SK-N-MC (cell line): Measurements from ENCODE around the gene OR7A17.

Experiments used
- DNase-seq: peaks from one replicate; pipeline ENCODE4 v3.0.0-alpha.2; 2011; ENCODE audit warnings: low read depth, low spot score
- H3K27ac ChIP-seq: fragments of 200-600 bp; sonication (generic); 2 replicates; pipeline ENCODE4 v1.5.1; 2016; ENCODE audit warnings: mixed run types
- H3K36me3 ChIP-seq: fragments of 200-600 bp; sonication (generic); 2 replicates; pipeline ENCODE4 v1.6.1; 2017; ENCODE audit warnings: antibody characterized with exemption, low read length, mixed read lengths; ENCODE audit not compliant: insufficient read depth
- H3K4me3 ChIP-seq: fragments of 200-600 bp; sonication (generic); 2 replicates; pipeline ENCODE4 v1.5.1; 2016
- H3K9ac ChIP-seq: fragments of 200-600 bp; sonication (generic); 2 replicates; pipeline ENCODE4 v1.8.0; 2017; ENCODE audit warnings: mixed run types, mixed read lengths; ENCODE audit not compliant: insufficient read length
- H3K9me3 ChIP-seq: fragments of 200-600 bp; sonication (generic); 2 replicates; pipeline ENCODE4 v1.6.1; 2017; ENCODE audit warnings: low read depth, mild to moderate bottlenecking, antibody characterized with exemption, low read length, moderate library complexity, mixed read lengths
- EZH2 ChIP-seq: fragments of 200-600 bp; sonication (generic); IDR thresholded peaks from one replicate; pipeline ENCODE4 v1.6.1; 2017; ENCODE audit warnings: antibody characterized with exemption
- FOXP2 ChIP-seq: optimal IDR thresholded peaks from 2 replicates; pipeline ENCODE3; 2011; ENCODE audit warnings: mild to moderate bottlenecking, moderate library complexity; ENCODE audit not compliant: insufficient read depth; ENCODE audit errors: extremely low read length, control extremely low read depth
- POLR2AphosphoS5 ChIP-seq: IDR thresholded peaks from 2 replicates; pipeline ENCODE4 v1.6.1; 2012; ENCODE audit warnings: mild to moderate bottlenecking, low read depth, low read length, borderline replicate concordance

The OR7A17 gene

GRCh38 chr19:14871619-14872230 is 14.2 kb downstream of the OR7A17 start:
- no peaks in the 10 kb centered on the region for H3K9me3 ChIP-seq
- peak; percentile 16 for DNase-seq
- no peak overlapping the region for H3K27ac ChIP-seq
- no peaks in the 10 kb centered on the region for H3K36me3 ChIP-seq
- H3K4me3 ChIP-seq = no peak overlapping the region
- TF ChIP-seq POLR2AphosphoS5 (no peak), EZH2 (no peak), FOXP2 (no peak)
- H3K9ac ChIP-seq = no peak overlapping the region

- TF ChIP-seq POLR2AphosphoS5 (no peak), FOXP2 (no peak), EZH2 (no peak)
- H3K9me3 ChIP-seq = no peaks in the 10 kb centered on the region
- H3K9ac ChIP-seq = no peak overlapping the region
- no peaks in the 10 kb centered on the region for H3K36me3 ChIP-seq
- DNase-seq = no peak
- no peak overlapping the region for H3K4me3 ChIP-seq
- no peak overlapping the region for H3K27ac ChIP-seq
Measured at GRCh38 chr19:14868497-14868896, 17.4 kb downstream of the OR7A17 start.

GRCh38 chr19:14848822-14849221 is 37.1 kb downstream of the OR7A17 start, which contains the start of gene OR7A10:
Gene OR7A10, minus strand, starts transcription at chr19:14848922. Its CDS starts 7,045 bp downstream, at chr19:14841877.
- no peak within 1 kb of the TSS for H3K4me3 ChIP-seq
- no peaks in the 10 kb centered on the region for H3K36me3 ChIP-seq
- no peak within 1 kb of the TSS for H3K9ac ChIP-seq
- no peak for DNase-seq
- TF ChIP-seq EZH2 (no peak), FOXP2 (no peak), POLR2AphosphoS5 (no peak)
- no peaks in the 10 kb centered on the region for H3K9me3 ChIP-seq
- no peak within 1 kb of the TSS for H3K27ac ChIP-seq

- Histone ChIP-seq H3K9me3 (peaks cover 3% of the 10 kb centered on the region; the same call in 1 of the 2 replicates), H3K4me3 (peak overlapping the region; percentile 58), H3K36me3 (no peaks in the 10 kb centered on the region), H3K27ac (peak overlapping the region; percentile 71), H3K9ac (no peak overlapping the region)
- DNase-seq = no peak
- TF ChIP-seq EZH2 (no peak), POLR2AphosphoS5 (no peak), FOXP2 (no peak)
Measured at GRCh38 chr19:14843578-14843977, 42.4 kb downstream of the OR7A17 start.

- peaks cover 3% of the 10 kb centered on the region; the same call in 1 of the 2 replicates for H3K9me3 ChIP-seq
- DNase-seq = no peak
- H3K27ac ChIP-seq = peak overlapping the region; percentile 71
- H3K36me3 ChIP-seq = no peaks in the 10 kb centered on the region
- H3K9ac ChIP-seq = no peak overlapping the region
- TF ChIP-seq FOXP2 (no peak), EZH2 (no peak), POLR2AphosphoS5 (no peak)
- peak overlapping the region; percentile 58 for H3K4me3 ChIP-seq
Measured at GRCh38 chr19:14843169-14843568, 42.8 kb downstream of the OR7A17 start.

GRCh38 chr19:14840206-14840605 is 45.7 kb downstream of the OR7A17 start:
- Histone ChIP-seq H3K36me3 (no peaks in the 10 kb centered on the region), H3K9ac (no peak overlapping the region), H3K27ac (no peak overlapping the region), H3K4me3 (no peak overlapping the region), H3K9me3 (peaks cover 3% of the 10 kb centered on the region; the same call in 1 of the 2 replicates)
- TF ChIP-seq FOXP2 = no peak
- no peak for TF ChIP-seq POLR2AphosphoS5
- no peak for TF ChIP-seq EZH2
- DNase-seq = no peak

GRCh38 chr19:14837391-14837790 is 48.5 kb downstream of the OR7A17 start:
- Histone ChIP-seq H3K36me3 (no peaks in the 10 kb centered on the region), H3K4me3 (no peak overlapping the region), H3K27ac (no peak overlapping the region), H3K9ac (no peak overlapping the region), H3K9me3 (peaks cover 3% of the 10 kb centered on the region; the same call in 1 of the 2 replicates)
- no peak for TF ChIP-seq POLR2AphosphoS5
- no peak for TF ChIP-seq FOXP2
- no peak for DNase-seq

GRCh38 chr19:14835011-14835410 is 50.9 kb downstream of the OR7A17 start, which contains the start of the genes OR7A5 and OR7C1:
Gene OR7A5, minus strand, starts transcription at chr19:14835185. Its CDS starts 6,944 bp downstream, at chr19:14828241.
Gene OR7C1, minus strand, starts transcription at chr19:14835185. Its CDS starts 35,049 bp downstream, at chr19:14800136.
- H3K9me3 ChIP-seq = peaks cover 3% of the 10 kb centered on the region; the same call in 1 of the 2 replicates
- TF ChIP-seq POLR2AphosphoS5 (no peak; the same call in 1 of the 2 replicates), FOXP2 (no peak), EZH2 (no peak)
- no peak within 1 kb of the TSS for H3K4me3 ChIP-seq
- H3K27ac ChIP-seq = 0 out of 2 replicates have a peak within 1 kb of the TSS, but pooled peaks have one; percentile 10
- no peak within 1 kb of the TSS for H3K9ac ChIP-seq
- peak; percentile 55 for DNase-seq
- H3K36me3 ChIP-seq = no peaks in the 10 kb centered on the region

- TF ChIP-seq EZH2 = no peak
- TF ChIP-seq FOXP2 = no peak
- TF ChIP-seq POLR2AphosphoS5 = no peak
- no peak overlapping the region for H3K27ac ChIP-seq
- H3K9ac ChIP-seq = no peak overlapping the region
- no peaks in the 10 kb centered on the region for H3K9me3 ChIP-seq
- no peaks in the 10 kb centered on the region for H3K36me3 ChIP-seq
- no peak overlapping the region for H3K4me3 ChIP-seq
- no peak for DNase-seq
Measured at GRCh38 chr19:14830702-14831101, 55.2 kb downstream of the OR7A17 start.
